HCT116 (cell line): ENCODE results near the gene PHF20. TPM values are rescaled to one million over a fixed set of nuclear protein-coding genes. Genes with fewer than 3 reads are reported as not detected.
A peak's percentile ranks its signal among the peaks of the same experiment; 100 is the strongest.

Experiments used
- ATAC-seq: fragments of 200-7000 bp; cut with Tn5 transposase; 2 replicates; pipeline ENCODE4 v1.9.1; 2020; ENCODE audit warnings: mild to moderate bottlenecking, moderate library complexity
- BruUV-seq: library from RNA; stranded (reverse); fragments of 400-500 nt; replicated peaks from 2 replicates; lab custom pipeline; 2021; lab: Mats Ljungman, UMichigan
- CTCF ChIA-PET: fragments of 300-600 bp; sonication (Branson Sonifier 250); formaldehyde crosslinking; loops from one replicate; lab custom pipeline; 2021; ENCODE audit warnings: antibody characterized with exemption; lab: Charles Lee
- POLR2A ChIA-PET: fragments of 300-600, 350-600 bp; sonication (Branson Sonifier 250); formaldehyde crosslinking; loops from one replicate; lab custom pipeline; 2021; ENCODE audit warnings: antibody characterized with exemption; lab: Charles Lee
- RAD21 ChIA-PET, 2 experiments: fragments of 300-600 bp; sonication (Branson Sonifier 250); formaldehyde crosslinking; loops; one replicate each; lab custom pipeline; 2023; ENCODE audit warnings: low total read pairs in 2 of 2; ENCODE audit not compliant: uncharacterized antibody in 2 of 2, unreplicated experiment in 2 of 2, low non-redundant PET in 1 of 2; lab: Charles Lee
- DNase-seq: peaks from one replicate; pipeline ENCODE4 v3.0.0-alpha.2; 2010; ENCODE audit warnings: low read depth, low spot score
- H2AFZ ChIP-seq: fragments of 200-600 bp; shearing (Covaris generic), sonication (generic); 2 replicates; pipeline ENCODE4 v1.6.1; 2017; ENCODE audit warnings: low read depth, mixed run types, mixed read lengths, antibody characterized with exemption, low read length; ENCODE audit not compliant: poor library complexity, severe bottlenecking
- H3K27ac ChIP-seq: 2 replicates; pipeline ENCODE4 v1.5.1; 2012; ENCODE audit warnings: low read depth, low read length
- H3K27me3 ChIP-seq: fragments of 200-600 bp; sonication (generic); 2 replicates; pipeline ENCODE4 v1.6.1; 2016; ENCODE audit warnings: mixed run types, low read length, mixed read lengths; ENCODE audit not compliant: insufficient read depth
- H3K36me3 ChIP-seq, 2 experiments: fragments of 200-500 bp in 1 of 2; fragments of 200-600 bp in 1 of 2; sonication (Bioruptor generic) in 1 of 2; sonication (generic) in 1 of 2; 2 replicates each; pipeline versions ENCODE4 v1.5.1 to v1.6.1; 2014 to 2016; ENCODE audit warnings: low read length in 2 of 2, inconsistent platforms in 1 of 2, mixed read lengths in 1 of 2, mixed run types in 1 of 2; ENCODE audit not compliant: insufficient read depth in 2 of 2, control insufficient read depth in 1 of 2
- H3K4me1 ChIP-seq, 2 experiments: fragments of 200-600 bp in 1 of 2; sonication (generic) in 1 of 2; 2 replicates each; pipeline versions ENCODE4 v1.5.1 to v1.6.1; 2012 to 2017; ENCODE audit warnings: low read length in 2 of 2, inconsistent platforms in 1 of 2, mild to moderate bottlenecking in 1 of 2, mixed read lengths in 1 of 2, mixed run types in 1 of 2, moderate library complexity in 1 of 2; ENCODE audit not compliant: insufficient read depth in 2 of 2, control insufficient read depth in 1 of 2
- H3K4me2 ChIP-seq: fragments of 200-600 bp; sonication (generic); 2 replicates; pipeline ENCODE4 v1.6.1; 2017; ENCODE audit warnings: mixed run types, low read length, mixed read lengths
- H3K4me3 ChIP-seq, 2 experiments: fragments of 200-600 bp in 1 of 2; sonication (generic) in 1 of 2; replicated peaks in 1 of 2; 2 replicates each; pipeline ENCODE4 v1.5.1; 2011 to 2016; ENCODE audit warnings: low read length in 2 of 2, control low read depth in 1 of 2, low read depth in 1 of 2, mild to moderate bottlenecking in 1 of 2, mixed read lengths in 1 of 2, mixed run types in 1 of 2
- H3K79me2 ChIP-seq: fragments of 200-600 bp; sonication (generic); 2 replicates; pipeline ENCODE4 v1.6.1; 2017; ENCODE audit warnings: mild to moderate bottlenecking, mixed run types, low read length, moderate library complexity, mixed read lengths; ENCODE audit not compliant: insufficient read depth
- H3K9ac ChIP-seq: fragments of 200-600 bp; sonication (generic); 2 replicates; pipeline ENCODE4 v1.6.1; 2016; ENCODE audit warnings: low read length, mixed read lengths
- H3K9me2 ChIP-seq: fragments of 200-600 bp; sonication (generic), shearing (Covaris generic); 2 replicates; pipeline ENCODE4 v1.6.1; 2017; ENCODE audit warnings: mixed run types, mild to moderate bottlenecking, moderate library complexity; ENCODE audit not compliant: insufficient read depth
- H3K9me3 ChIP-seq, 2 experiments: fragments of 200-500 bp in 1 of 2; fragments of 200-600 bp in 1 of 2; sonication (Bioruptor generic) in 1 of 2; sonication (generic) in 1 of 2; 2 replicates each; pipeline ENCODE4 v1.6.1; 2014 to 2017; ENCODE audit warnings: low read length in 2 of 2, mixed read lengths in 2 of 2, inconsistent platforms in 1 of 2, low read depth in 1 of 2, mild to moderate bottlenecking in 1 of 2, mixed run types in 1 of 2, moderate library complexity in 1 of 2; ENCODE audit not compliant: control insufficient read depth in 1 of 2, insufficient read depth in 1 of 2
- H4K20me1 ChIP-seq: fragments of 200-600 bp; sonication (generic), shearing (Covaris generic); 2 replicates; pipeline ENCODE4 v1.6.1; 2017; ENCODE audit warnings: mixed run types, mild to moderate bottlenecking, moderate library complexity; ENCODE audit not compliant: insufficient read depth
- CEBPB ChIP-seq: IDR thresholded peaks from 2 replicates; pipeline ENCODE4 v1.6.1; 2012; ENCODE audit warnings: low read depth
- CTCF ChIP-seq, 3 experiments: fragments of 200-600 bp in 1 of 3; sonication (generic) in 1 of 3; IDR thresholded peaks in 2 of 3; conservative IDR thresholded peaks in 1 of 3; 2 replicates each; pipeline ENCODE4 v1.5.1; 2012 to 2017; ENCODE audit warnings: low read depth in 2 of 3, low read length in 2 of 3, antibody characterized with exemption in 1 of 3, borderline replicate concordance in 1 of 3, control low read depth in 1 of 3, mild to moderate bottlenecking in 1 of 3, mixed read lengths in 1 of 3, mixed run types in 1 of 3, moderate library complexity in 1 of 3; ENCODE audit not compliant: insufficient read depth in 1 of 3
- EGR1 ChIP-seq: IDR thresholded peaks from 2 replicates; pipeline ENCODE4 v1.6.1; 2012; ENCODE audit warnings: low read depth
- EZH2 ChIP-seq: fragments of 200-600 bp; sonication (generic); IDR thresholded peaks from 2 replicates; pipeline ENCODE4 v1.6.1; 2017; ENCODE audit warnings: antibody characterized with exemption, mixed run types
- EZH2phosphoT487 ChIP-seq: fragments of 200-600 bp; IDR thresholded peaks from 2 replicates; pipeline ENCODE4 v1.6.1; 2018; ENCODE audit warnings: antibody characterized with exemption, borderline replicate concordance
- FOSL1 ChIP-seq: IDR thresholded peaks from 2 replicates; pipeline ENCODE4 v1.6.1; 2012; ENCODE audit warnings: low read depth
- POLR2A ChIP-seq: IDR thresholded peaks from 2 replicates; pipeline ENCODE4 v1.7.0; 2011; ENCODE audit warnings: borderline replicate concordance; ENCODE audit not compliant: insufficient read depth, insufficient read length; ENCODE audit errors: extremely low read depth
- RAD21 ChIP-seq: IDR thresholded peaks from 2 replicates; pipeline ENCODE4 v1.6.1; 2012; ENCODE audit warnings: low read depth, mild to moderate bottlenecking
- SIN3A ChIP-seq: IDR thresholded peaks from 2 replicates; pipeline ENCODE4 v1.6.1; 2012; ENCODE audit warnings: low read depth
- SP1 ChIP-seq: IDR thresholded peaks from 2 replicates; pipeline ENCODE4 v1.6.1; 2012; ENCODE audit warnings: low read depth
- SRF ChIP-seq: IDR thresholded peaks from 2 replicates; pipeline ENCODE4 v1.6.1; 2012; ENCODE audit warnings: low read depth
- TCF7L2 ChIP-seq: IDR thresholded peaks from 2 replicates; pipeline ENCODE4 v1.7.0; 2011; ENCODE audit warnings: borderline replicate concordance, inconsistent platforms; ENCODE audit not compliant: insufficient read depth, insufficient read length; ENCODE audit errors: extremely low read depth
- ZFX ChIP-seq: fragments of 450-650 bp; IDR thresholded peaks from 2 replicates; pipeline ENCODE4 v1.6.1; 2017
- intact Hi-C: fragments of 100-400 bp; cut with micrococcal nuclease; formaldehyde crosslinking; loops from 2 replicates; pipeline ENCODE4 v1.10.0; 2022
- total RNA-seq: library from RNA; stranded (reverse); gene quantifications from one replicate; pipeline ENCODE4 v1.2.1, GENCODE V29; 2021; ENCODE audit not compliant: unreplicated experiment

Gene PHF20
- total RNA-seq, 1 experiment from 2014 or later: 40.8 TPM

GRCh38 chr20:35967979-35968640, 196.3 kb downstream of the PHF20 start, which contains the start of gene CNBD2:
TSS of gene CNBD2 (plus strand) at chr20:35968590. CDS start at chr20:35968763, 173 bp downstream.
- Histone ChIP-seq H3K27me3 (no peaks in the 10 kb centered on the region), H3K27ac (no peak within 1 kb of the TSS), H3K79me2 (no peaks in the 10 kb centered on the region), H3K4me2 (peak within 1 kb of the TSS; percentile 36), H3K9me3 (no peaks in the 10 kb centered on the region)
- no peak for ATAC-seq
- POLR2A ChIA-PET: interaction anchor here (0.6 to 2.2 kb wide), 3 partner anchors 13 to 334 kb away, joined by 3 to 8 read pairs (median 4); partner anchors contain the start of gene SCAND1
- TF ChIP-seq EZH2: no peak
- TF ChIP-seq FOSL1: no peak
- no peak for TF ChIP-seq SIN3A
- no peak for TF ChIP-seq CTCF (IDR thresholded peaks at IDR 0.05 in 2 of 3, conservative IDR thresholded peaks at IDR 0.05 in 1 of 3; ENCODE audit: borderline replicate concordance in 1 of 3, insufficient read depth in 1 of 3, low read depth in 2 of 3, low read length in 2 of 3)
- TF ChIP-seq TCF7L2: no peak
- no peak for TF ChIP-seq SP1
- TF ChIP-seq POLR2A: no peak
- no peak for TF ChIP-seq CEBPB
- no peak for TF ChIP-seq EGR1
- TF ChIP-seq EZH2phosphoT487: no peak
- TF ChIP-seq RAD21: no peak
- TF ChIP-seq SRF: no peak
- TF ChIP-seq ZFX: no peak
- TF ChIP-seq, all 23 proteins: peak for 0
- H3K4me3 ChIP-seq: no peak within 1 kb of the TSS
- no peaks in the 10 kb centered on the region for H3K36me3 ChIP-seq
- H3K9ac ChIP-seq: no peak within 1 kb of the TSS
- DNase-seq: no peak
- ChIA-PET CTCF (interaction anchor here (3.0 kb wide), 1 partner anchor 13 kb away, joined by 13 read pairs; the partner anchor contains the start of gene SCAND1), RAD21 (no interaction called here)
- H3K4me1 ChIP-seq: peaks cover 0 to 8% of the 10 kb centered on the region in 2 experiments; a peak in 2 of 4 replicates
- no peaks in the 10 kb centered on the region for H3K9me2 ChIP-seq
- no TSS peak for BruUV-seq
- H4K20me1 ChIP-seq: no peaks in the 10 kb centered on the region
- intact Hi-C loops: no loop called here
- no peak within 1 kb of the TSS for H2AFZ ChIP-seq
